ENCODE measurements around the gene NHSL2.

GRCh38 chrX:71906144-71906543, 4.5 kb upstream of the NHSL2 start:
- TF ChIP-seq CTCF (IDR thresholded peaks at IDR 0.05) (no peak), POLR2A (IDR thresholded peaks at IDR 0.05; ENCODE audit: low read depth) (no peak), POLR2AphosphoS5 (IDR thresholded peaks at IDR 0.05) (no peak), EP300 (IDR thresholded peaks at IDR 0.05) (no peak)

Measured in esophagus muscularis mucosa (tissue), 4 donors.